H1 (cell line): ENCODE measurements around the gene ACTBL2.

ENCODE experiments used
- BRCA1 ChIP-seq: IDR thresholded peaks from 2 replicates; pipeline ENCODE4 v1.6.1; 2012; ENCODE audit warnings: low read depth, low read length, improper control_type of control experiment
- CTCF ChIP-seq, 3 experiments: IDR thresholded peaks; 1 replicate in 2 of 3; 2 replicates in 1 of 3; pipeline versions ENCODE4 v1.5.1 to v1.6.1; 2011; ENCODE audit warnings: low read length in 3 of 3, mild to moderate bottlenecking in 3 of 3, inconsistent platforms in 2 of 3, low read depth in 1 of 3, moderate library complexity in 1 of 3; ENCODE audit not compliant: insufficient read depth in 1 of 3; ENCODE audit errors: control extremely low read depth in 1 of 3
- EZH2 ChIP-seq: fragments of 200-600 bp; sonication (generic); IDR thresholded peaks from 2 replicates; pipeline ENCODE4 v1.7.1; 2012; ENCODE audit warnings: low read depth, mild to moderate bottlenecking, moderate library complexity, low read length, inconsistent platforms; ENCODE audit not compliant: severe bottlenecking
- GABPA ChIP-seq: IDR thresholded peaks from 2 replicates; pipeline ENCODE4 v1.6.1; 2011; ENCODE audit warnings: mild to moderate bottlenecking, low read length, moderate library complexity, borderline replicate concordance; ENCODE audit not compliant: insufficient read depth
- HDAC2 ChIP-seq, 2 experiments: fragments of 300-600 bp in 1 of 2; sonication (generic) in 1 of 2; IDR thresholded peaks; 2 replicates each; pipeline ENCODE4 v1.6.1; 2011 to 2012; ENCODE audit warnings: low read depth in 2 of 2, low read length in 2 of 2, mild to moderate bottlenecking in 2 of 2, moderate library complexity in 2 of 2, borderline replicate concordance in 1 of 2, inconsistent platforms in 1 of 2
- POLR2A ChIP-seq, 2 experiments: IDR thresholded peaks; 1 replicate in 1 of 2; 2 replicates in 1 of 2; pipeline ENCODE4 v1.6.1; 2011; ENCODE audit warnings: low read depth in 2 of 2, low read length in 2 of 2, mild to moderate bottlenecking in 2 of 2; ENCODE audit errors: control extremely low read depth in 1 of 2

DNA sequence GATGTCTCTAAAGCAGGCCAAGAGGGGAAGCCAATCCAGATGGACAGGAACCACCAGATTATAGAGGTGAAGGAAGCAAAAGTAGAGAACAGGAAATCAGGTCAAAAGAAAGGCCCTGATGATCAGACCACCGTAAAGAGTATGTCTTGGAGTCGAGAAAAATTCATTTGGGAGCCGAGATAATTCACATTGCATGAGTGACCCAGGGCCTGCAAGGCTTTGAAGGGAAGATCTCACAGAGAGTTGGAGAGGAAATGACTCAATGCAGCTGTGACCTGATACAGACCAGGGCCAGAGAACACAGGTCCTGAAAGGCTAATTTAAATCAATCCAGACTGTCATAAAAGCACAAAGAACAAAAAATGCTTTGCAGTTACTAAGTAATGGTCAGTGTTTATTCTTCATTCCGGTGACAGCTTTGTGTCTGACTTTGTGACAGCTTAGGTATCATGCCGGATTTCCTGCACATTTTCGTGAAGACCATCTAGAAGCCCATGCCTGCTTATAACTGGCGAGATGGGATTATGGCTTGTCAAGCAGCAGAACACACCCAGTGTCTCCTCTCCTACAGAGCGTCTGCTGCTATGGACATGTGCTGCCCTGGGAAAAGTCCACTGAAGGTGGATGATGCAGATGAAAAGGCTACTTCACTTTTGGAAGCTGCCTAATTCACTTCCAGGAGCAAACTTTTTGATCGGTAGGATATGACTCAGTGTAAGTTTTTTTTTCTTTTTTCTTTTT, 5.8 kb upstream of the ACTBL2 start:
- TF ChIP-seq GABPA (no peak), HDAC2 (IDR thresholded peaks at IDR 0.05; ENCODE audit: borderline replicate concordance in 1 of 2, low read depth in 2 of 2, low read length in 2 of 2) (no peak), BRCA1 (no peak), EZH2 (no peak), CTCF (IDR thresholded peaks at IDR 0.05; ENCODE audit: control extremely low read depth in 1 of 3, insufficient read depth in 1 of 3, low read depth in 1 of 3, low read length in 3 of 3) (no peak), POLR2A (IDR thresholded peaks at IDR 0.05; ENCODE audit: control extremely low read depth in 1 of 2, low read depth in 2 of 2, low read length in 2 of 2) (no peak)
